ENCODE data around the gene ARHGEF10L.

DNA sequence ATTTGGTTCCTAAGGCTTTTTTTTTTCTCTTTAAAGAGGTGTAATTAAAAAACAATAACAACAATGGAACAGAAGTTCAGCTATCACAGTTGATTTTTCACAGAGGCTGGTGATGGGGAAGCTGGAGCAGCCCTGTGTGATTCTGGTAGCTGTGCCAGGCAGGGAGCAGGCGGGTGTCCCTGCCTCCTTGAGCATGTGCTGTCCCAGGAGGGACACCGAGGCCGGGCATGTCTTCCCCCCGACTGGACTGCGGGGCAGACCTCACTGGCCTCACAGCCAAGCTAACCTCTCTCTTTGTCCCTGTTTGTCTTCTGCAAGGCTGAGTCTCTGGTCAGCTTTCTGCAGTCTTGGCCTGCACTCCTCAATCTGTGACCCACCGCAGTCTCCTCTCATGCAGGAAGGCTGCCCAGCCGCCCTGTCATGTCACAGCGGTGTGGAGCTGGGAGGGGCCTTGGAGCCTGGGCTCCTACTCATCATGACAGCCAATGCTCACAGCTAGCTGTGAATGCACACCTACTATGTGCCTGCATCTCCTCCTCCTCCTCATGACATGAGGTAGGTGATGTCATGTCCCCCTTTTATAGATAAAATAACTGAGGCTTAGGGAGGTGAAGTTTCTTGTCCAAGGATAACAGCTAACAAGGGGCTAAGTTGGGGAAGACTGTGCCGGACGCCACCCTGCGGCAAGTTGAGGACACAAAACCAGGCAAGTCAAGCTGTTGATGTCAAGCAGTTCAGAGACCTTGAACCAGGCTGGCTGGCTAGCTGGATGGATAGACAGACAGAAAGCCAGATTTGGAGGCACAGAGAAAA lies 205.4 kb downstream of the ARHGEF10L start:
- TF ChIP-seq, protein P1, sequence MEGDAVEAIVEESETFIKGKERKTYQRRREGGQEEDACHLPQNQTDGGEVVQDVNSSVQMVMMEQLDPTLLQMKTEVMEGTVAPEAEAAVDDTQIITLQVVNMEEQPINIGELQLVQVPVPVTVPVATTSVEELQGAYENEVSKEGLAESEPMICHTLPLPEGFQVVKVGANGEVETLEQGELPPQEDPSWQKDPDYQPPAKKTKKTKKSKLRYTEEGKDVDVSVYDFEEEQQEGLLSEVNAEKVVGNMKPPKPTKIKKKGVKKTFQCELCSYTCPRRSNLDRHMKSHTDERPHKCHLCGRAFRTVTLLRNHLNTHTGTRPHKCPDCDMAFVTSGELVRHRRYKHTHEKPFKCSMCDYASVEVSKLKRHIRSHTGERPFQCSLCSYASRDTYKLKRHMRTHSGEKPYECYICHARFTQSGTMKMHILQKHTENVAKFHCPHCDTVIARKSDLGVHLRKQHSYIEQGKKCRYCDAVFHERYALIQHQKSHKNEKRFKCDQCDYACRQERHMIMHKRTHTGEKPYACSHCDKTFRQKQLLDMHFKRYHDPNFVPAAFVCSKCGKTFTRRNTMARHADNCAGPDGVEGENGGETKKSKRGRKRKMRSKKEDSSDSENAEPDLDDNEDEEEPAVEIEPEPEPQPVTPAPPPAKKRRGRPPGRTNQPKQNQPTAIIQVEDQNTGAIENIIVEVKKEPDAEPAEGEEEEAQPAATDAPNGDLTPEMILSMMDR (IDR thresholded peaks at IDR 0.05) = no peak
- no peak for TF ChIP-seq POLR2A (IDR thresholded peaks at IDR 0.05)

All from Peyer's patch (tissue), 4 donors.